Fibroblast of lung (primary cell): ENCODE results near the gene DLGAP1. TPM values are rescaled to one million over a fixed set of nuclear protein-coding genes. Genes with fewer than 3 reads are reported as not detected.

ENCODE experiments used
- DNase-seq, 2 donors: peaks; one replicate each; pipeline versions ENCODE4 v3.0.0 to v3.0.0-alpha.2; 2010; ENCODE audit warnings: low read depth in 2 of 2
- H2AFZ ChIP-seq: 2 replicates; pipeline ENCODE4 v1.5.1; 2012; ENCODE audit warnings: low read length, control low read depth, inconsistent platforms
- H3K27ac ChIP-seq: 2 replicates; pipeline ENCODE4 v1.5.1; 2011; ENCODE audit warnings: low read length, control low read depth; ENCODE audit not compliant: insufficient read depth
- H3K27me3 ChIP-seq: 2 replicates; pipeline ENCODE4 v1.5.1; 2011; ENCODE audit warnings: mild to moderate bottlenecking, low read length; ENCODE audit not compliant: control insufficient read depth, insufficient read depth
- H3K36me3 ChIP-seq: 2 replicates; pipeline ENCODE4 v1.5.1; 2011; ENCODE audit warnings: low read length; ENCODE audit not compliant: control insufficient read depth, insufficient read depth
- H3K4me1 ChIP-seq: 2 replicates; pipeline ENCODE4 v1.5.1; 2011; ENCODE audit warnings: low read length; ENCODE audit not compliant: control insufficient read depth, insufficient read depth; ENCODE audit errors: extremely low read depth
- H3K4me2 ChIP-seq: 2 replicates; pipeline ENCODE4 v1.5.1; 2011; ENCODE audit warnings: low read length, control low read depth; ENCODE audit not compliant: insufficient read depth; ENCODE audit errors: extremely low read depth
- H3K4me3 ChIP-seq, 4 experiments: fragments of 200-600 bp in 1 of 4; sonication (generic) in 1 of 4; replicated peaks in 1 of 4; 2 replicates each; pipeline ENCODE4 v1.5.1; 2011 to 2016; ENCODE audit warnings: low read length in 4 of 4, low read depth in 3 of 4, mild to moderate bottlenecking in 3 of 4, control low read depth in 2 of 4, inconsistent platforms in 1 of 4, mixed read lengths in 1 of 4; ENCODE audit not compliant: insufficient read depth in 1 of 4; ENCODE audit errors: control extremely low read depth in 1 of 4
- H3K79me2 ChIP-seq: 2 replicates; pipeline ENCODE4 v1.5.1; 2012; ENCODE audit warnings: mild to moderate bottlenecking, low read length, inconsistent platforms; ENCODE audit not compliant: control insufficient read depth, insufficient read depth
- H3K9ac ChIP-seq: 2 replicates; pipeline ENCODE4 v1.5.1; 2011; ENCODE audit warnings: mild to moderate bottlenecking, low read length, control low read depth; ENCODE audit not compliant: insufficient read depth
- H3K9me3 ChIP-seq: 2 replicates; pipeline ENCODE4 v1.5.1; 2012; ENCODE audit warnings: low read depth, low read length; ENCODE audit not compliant: control insufficient read depth, insufficient read depth
- H4K20me1 ChIP-seq: 2 replicates; pipeline ENCODE4 v1.5.1; 2011; ENCODE audit warnings: low read length; ENCODE audit not compliant: control insufficient read depth, insufficient read depth; ENCODE audit errors: extremely low read depth
- CTCF ChIP-seq, 2 donors: IDR thresholded peaks in 1 of 2; conservative IDR thresholded peaks in 1 of 2; 1 replicate in 1 of 2; 2 replicates in 1 of 2; pipeline ENCODE4 v1.5.1; 2011 to 2012; ENCODE audit warnings: low read length in 2 of 2, control low read depth in 1 of 2, inconsistent platforms in 1 of 2, low read depth in 1 of 2, mild to moderate bottlenecking in 1 of 2
- EZH2 ChIP-seq: IDR thresholded peaks from 2 replicates; pipeline ENCODE4 v1.5.1; 2012; ENCODE audit warnings: low read length, control low read depth, mild to moderate bottlenecking; ENCODE audit errors: missing control alignments
- polyA plus RNA-seq, 2 donors: library from polyadenylated mRNA; depleted of rRNA in 1 of 2; stranded (reverse) in 1 of 2; unstranded in 1 of 2; fragments of >200 nt; gene quantifications; 2 replicates each; pipeline ENCODE4 v1.2.1, GENCODE V29; 2011 to 2012; ENCODE audit warnings: missing spikeins in 1 of 2
- total RNA-seq: library from RNA; depleted of rRNA; stranded (reverse); fragments of >200 nt; gene quantifications from 2 replicates; pipeline ENCODE4 v1.2.1, GENCODE V29; 2014

The DLGAP1 gene
- total and polyA plus RNA-seq, 2 donors (not counting 1 experiment from before 2014, with no cell fraction given): 0.16 to 0.17 TPM

GRCh38 chr18:3852321-3852720 lies 602.8 kb downstream of the DLGAP1 start:
- no peak overlapping the region for H3K27ac ChIP-seq
- no peak for TF ChIP-seq CTCF (conservative IDR thresholded peaks at IDR 0.05 in 1 of 2, IDR thresholded peaks at IDR 0.05 in 1 of 2; ENCODE audit: low read depth in 1 of 2, low read length in 2 of 2)
- no peak for TF ChIP-seq EZH2
- no peak for DNase-seq

DNA sequence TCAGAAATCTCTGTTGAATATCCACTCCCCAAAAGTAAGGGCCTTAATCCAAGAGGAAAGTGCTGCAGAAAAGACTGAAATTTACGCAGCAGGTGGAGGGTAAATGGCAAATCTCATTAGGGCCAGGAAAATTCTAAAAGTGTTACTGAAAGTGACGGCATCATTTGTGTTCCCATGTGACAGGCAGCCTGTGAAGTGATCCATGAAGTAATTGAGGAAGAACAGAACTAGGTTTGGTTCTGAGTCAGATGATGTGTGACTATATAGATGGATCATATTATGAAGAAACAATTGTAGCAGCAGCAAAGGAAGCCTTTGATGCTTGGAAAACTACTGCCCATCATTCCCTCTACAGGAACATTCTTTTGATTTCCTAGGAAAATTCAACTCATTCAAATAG lies 603.9 kb downstream of the DLGAP1 start:
- Histone ChIP-seq H2AFZ (no peak overlapping the region), H3K4me3 (no peak overlapping the region), H3K4me2 (no peak overlapping the region), H4K20me1 (no peaks in the 10 kb centered on the region), H3K36me3 (no peaks in the 10 kb centered on the region), H3K27ac (no peak overlapping the region), H3K27me3 (no peaks in the 10 kb centered on the region), H3K4me1 (no peaks in the 10 kb centered on the region), H3K79me2 (no peaks in the 10 kb centered on the region), H3K9ac (no peak overlapping the region), H3K9me3 (no peaks in the 10 kb centered on the region)
- no peak for DNase-seq
- TF ChIP-seq EZH2 (no peak), CTCF (conservative IDR thresholded peaks at IDR 0.05 in 1 of 2, IDR thresholded peaks at IDR 0.05 in 1 of 2; ENCODE audit: low read depth in 1 of 2, low read length in 2 of 2) (no peak)

More at GRCh38 chr18:3852321-3852720, 602.8 kb downstream of the DLGAP1 start:
- Histone ChIP-seq H3K4me2 (no peak overlapping the region), H3K4me3 (no peak overlapping the region), H2AFZ (no peak overlapping the region), H3K36me3 (no peaks in the 10 kb centered on the region), H3K27me3 (no peaks in the 10 kb centered on the region), H3K4me1 (peaks cover under 1% of the 10 kb centered on the region), H4K20me1 (no peaks in the 10 kb centered on the region), H3K9ac (no peak overlapping the region), H3K79me2 (no peaks in the 10 kb centered on the region), H3K9me3 (no peaks in the 10 kb centered on the region)

DNA sequence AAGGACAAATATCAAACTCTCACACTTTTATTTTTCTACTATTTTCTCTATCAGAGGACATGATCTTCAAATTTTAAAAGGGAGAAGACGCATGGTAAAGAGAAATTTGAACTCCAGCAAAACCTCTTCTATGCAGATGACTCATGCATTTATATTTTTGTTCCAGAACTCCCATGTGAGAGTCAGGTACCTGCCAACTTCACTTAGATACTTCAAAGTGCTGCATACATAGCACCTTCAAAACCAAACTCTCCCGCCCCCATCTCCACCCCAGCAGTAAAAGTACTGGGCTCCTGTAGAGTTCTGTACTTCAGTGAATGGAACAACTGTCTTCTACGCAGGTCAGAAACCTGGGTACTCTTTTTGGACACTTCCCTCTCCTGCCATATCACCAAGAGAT lies 606.8 kb downstream of the DLGAP1 start:
- H3K79me2 ChIP-seq: no peaks in the 10 kb centered on the region
- no peak overlapping the region for H3K9ac ChIP-seq
- no peak overlapping the region for H3K4me2 ChIP-seq
- H3K9me3 ChIP-seq: no peaks in the 10 kb centered on the region
- no peaks in the 10 kb centered on the region for H3K36me3 ChIP-seq
- DNase-seq: peak in 1 of 2 donors; percentile 19
- H3K27ac ChIP-seq: no peak overlapping the region
- H3K4me3 ChIP-seq: no peak overlapping the region
- H3K4me1 ChIP-seq: no peaks in the 10 kb centered on the region
- H2AFZ ChIP-seq: no peak overlapping the region
- no peaks in the 10 kb centered on the region for H3K27me3 ChIP-seq
- TF ChIP-seq CTCF (conservative IDR thresholded peaks at IDR 0.05 in 1 of 2, IDR thresholded peaks at IDR 0.05 in 1 of 2; ENCODE audit: low read depth in 1 of 2, low read length in 2 of 2) (no peak), EZH2 (no peak)
- H4K20me1 ChIP-seq: no peaks in the 10 kb centered on the region
